ENCODE data around the gene FXYD7.

- no peak for TF ChIP-seq EZH2phosphoT487 (IDR thresholded peaks at IDR 0.05; ENCODE audit: borderline replicate concordance, low read length)
- TF ChIP-seq, protein P1, sequence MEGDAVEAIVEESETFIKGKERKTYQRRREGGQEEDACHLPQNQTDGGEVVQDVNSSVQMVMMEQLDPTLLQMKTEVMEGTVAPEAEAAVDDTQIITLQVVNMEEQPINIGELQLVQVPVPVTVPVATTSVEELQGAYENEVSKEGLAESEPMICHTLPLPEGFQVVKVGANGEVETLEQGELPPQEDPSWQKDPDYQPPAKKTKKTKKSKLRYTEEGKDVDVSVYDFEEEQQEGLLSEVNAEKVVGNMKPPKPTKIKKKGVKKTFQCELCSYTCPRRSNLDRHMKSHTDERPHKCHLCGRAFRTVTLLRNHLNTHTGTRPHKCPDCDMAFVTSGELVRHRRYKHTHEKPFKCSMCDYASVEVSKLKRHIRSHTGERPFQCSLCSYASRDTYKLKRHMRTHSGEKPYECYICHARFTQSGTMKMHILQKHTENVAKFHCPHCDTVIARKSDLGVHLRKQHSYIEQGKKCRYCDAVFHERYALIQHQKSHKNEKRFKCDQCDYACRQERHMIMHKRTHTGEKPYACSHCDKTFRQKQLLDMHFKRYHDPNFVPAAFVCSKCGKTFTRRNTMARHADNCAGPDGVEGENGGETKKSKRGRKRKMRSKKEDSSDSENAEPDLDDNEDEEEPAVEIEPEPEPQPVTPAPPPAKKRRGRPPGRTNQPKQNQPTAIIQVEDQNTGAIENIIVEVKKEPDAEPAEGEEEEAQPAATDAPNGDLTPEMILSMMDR (conservative IDR thresholded peaks at IDR 0.05; ENCODE audit: low read depth, low read length), result no peak
These were observed 33.1 kb downstream of the FXYD7 start for GRCh38 chr19:35176181-35176570.
